GM04503 (cell line): ENCODE data around the gene FTCD.
"Not testable (repeated sequence)": the region's sequence is repeated elsewhere in the genome, so short reads cannot be mapped to it uniquely, and the experiment has no call there.

Source experiments
- DNase-seq: peaks from one replicate; pipeline ENCODE4 v3.0.0-alpha.2; 2012; ENCODE audit warnings: low read depth

Gene FTCD

DNA sequence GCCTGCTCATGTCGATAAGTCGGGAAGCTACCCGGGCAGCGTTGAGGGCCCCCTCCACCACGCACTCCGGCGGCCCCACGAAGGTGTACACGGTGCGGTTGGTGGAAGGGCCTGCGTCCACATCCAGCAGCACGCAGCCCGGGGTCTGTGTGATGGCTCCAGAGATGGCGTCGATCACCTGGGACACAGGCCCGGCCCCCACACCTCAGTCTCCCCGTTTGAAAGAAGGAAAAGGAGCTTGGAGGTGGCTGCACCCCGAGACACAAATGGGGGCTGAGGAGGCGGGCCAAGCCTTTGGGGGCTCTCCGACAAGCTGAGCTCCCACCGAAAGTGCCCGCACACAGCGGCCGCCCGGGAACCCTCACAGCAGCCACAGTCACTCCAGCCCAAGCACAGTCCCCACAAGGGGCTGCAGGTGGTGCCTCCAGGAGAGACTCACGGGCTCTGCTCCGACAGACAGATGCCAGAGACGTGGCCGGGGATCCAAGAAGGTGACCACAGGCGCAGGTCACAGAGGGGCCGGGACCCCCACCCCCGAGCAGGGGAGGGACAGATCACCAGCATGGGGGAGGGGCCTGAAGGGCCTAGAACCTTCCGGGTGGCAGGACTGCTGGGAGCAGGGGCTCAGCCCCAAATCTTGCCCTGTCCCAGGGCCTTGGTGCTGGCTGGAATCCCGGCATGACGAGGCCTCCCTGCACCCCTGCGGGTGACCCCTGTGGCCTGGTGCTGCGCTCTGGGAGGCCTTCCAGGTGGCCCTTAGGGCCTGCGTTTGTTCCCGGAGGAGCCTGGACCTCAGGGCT is 1.0 kb downstream of the FTCD start:
- DNase-seq = no peak

DNA sequence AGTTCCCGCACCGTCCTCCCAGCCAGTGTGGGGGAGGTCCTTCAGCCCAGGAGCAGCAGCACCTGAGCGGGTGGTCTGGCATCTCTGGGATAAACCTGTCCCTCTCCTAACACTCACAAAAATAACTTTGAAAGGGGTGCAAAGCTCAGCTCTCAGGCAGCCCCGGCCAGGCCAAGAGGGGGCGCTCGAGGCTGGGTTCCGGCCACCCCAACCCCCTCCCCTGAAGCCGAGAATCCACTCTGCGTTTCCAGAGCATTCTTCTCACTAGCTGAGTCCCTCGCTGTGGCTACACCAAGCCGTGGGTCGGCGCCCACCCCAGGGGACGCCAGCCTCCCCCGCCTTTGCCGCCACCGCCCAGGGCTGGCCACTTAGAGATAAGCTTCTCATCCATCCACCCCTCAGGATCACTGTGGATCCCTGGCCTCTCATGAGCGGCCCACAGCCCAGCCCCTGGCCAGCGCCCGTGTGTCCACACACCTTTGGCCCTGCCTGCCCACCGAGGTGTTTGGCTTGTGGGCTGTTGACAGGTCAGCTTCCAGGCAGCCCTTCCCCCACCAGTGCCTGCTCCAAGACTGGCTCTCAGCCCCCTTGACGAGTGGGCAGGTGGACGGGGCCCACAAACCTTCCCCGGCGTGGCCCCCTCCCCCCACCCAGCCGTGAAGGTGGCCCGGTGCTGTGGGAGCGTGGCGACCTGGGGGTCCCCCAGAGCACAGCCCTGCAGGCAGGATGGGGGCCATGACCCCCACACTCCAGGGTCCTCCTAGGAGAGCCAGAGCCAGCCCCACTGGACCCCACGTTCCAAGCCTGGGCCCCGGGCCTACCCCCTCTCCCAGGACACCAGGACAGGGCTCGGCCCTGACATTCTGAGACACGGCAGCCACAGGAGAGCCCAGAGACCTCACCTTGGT is 1.9 kb downstream of the FTCD start:
- DNase-seq = no peak

DNA sequence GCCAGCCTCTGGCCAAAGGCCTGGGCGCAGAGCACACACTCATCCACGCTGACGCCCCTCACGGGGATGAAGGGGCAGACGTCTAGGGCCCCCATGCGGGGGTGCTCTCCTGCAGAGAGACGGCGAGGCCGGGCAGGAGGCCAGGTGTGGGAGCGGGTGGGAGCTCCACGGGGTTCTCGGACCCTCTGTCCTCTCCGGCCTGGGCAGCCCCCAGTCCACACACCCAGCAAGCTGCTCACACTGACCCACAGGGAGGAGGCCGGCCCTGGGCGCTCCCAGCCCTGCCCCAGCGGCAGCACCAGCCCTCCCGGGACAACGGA is 2.5 kb downstream of the FTCD start:
- DNase-seq = no peak

DNA sequence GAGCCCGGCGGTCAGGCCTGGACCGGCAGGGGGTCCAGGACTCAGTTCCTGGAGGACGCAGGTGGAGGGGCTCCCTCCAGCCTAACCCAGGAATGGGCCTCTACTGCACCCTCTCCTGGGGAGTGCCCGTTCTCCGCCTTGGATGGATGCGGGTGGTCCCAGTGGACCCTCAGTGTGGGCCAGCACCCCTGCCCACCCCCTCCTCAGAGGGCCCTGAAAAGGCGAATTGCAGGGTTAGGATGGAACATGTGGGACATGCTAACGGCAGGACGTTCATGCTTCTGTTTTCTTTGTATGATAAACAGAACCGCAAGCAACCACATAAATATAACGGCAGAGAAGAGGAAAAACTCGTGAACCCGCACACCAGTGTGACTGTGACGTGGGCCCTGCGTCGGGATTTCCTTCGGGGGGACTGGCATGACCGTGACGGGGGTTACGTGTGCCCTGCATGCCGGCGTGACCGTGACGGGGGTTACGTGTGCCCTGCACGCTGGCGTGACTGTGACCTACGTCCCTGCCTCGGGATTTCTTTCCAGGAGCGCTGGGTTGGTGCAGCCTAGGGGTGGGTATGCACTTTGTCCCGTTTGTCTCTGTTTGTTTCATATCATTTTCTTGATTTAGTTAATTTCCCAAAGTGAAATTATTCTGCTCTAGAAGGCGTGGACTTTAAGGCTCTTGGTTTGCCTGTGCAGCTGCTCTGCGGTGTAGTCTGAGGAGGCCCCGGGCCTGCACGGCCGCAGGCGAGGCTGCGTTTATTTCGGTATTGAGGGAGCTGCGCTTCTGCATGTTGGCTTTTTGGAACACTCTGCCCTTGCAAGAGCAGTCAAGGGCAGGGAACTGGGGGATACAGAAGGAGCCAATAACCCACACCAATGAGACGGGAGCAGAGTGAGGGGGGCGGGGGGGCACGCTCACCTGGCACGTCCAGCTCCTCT is 3.1 kb downstream of the FTCD start:
- no peak for DNase-seq

DNA sequence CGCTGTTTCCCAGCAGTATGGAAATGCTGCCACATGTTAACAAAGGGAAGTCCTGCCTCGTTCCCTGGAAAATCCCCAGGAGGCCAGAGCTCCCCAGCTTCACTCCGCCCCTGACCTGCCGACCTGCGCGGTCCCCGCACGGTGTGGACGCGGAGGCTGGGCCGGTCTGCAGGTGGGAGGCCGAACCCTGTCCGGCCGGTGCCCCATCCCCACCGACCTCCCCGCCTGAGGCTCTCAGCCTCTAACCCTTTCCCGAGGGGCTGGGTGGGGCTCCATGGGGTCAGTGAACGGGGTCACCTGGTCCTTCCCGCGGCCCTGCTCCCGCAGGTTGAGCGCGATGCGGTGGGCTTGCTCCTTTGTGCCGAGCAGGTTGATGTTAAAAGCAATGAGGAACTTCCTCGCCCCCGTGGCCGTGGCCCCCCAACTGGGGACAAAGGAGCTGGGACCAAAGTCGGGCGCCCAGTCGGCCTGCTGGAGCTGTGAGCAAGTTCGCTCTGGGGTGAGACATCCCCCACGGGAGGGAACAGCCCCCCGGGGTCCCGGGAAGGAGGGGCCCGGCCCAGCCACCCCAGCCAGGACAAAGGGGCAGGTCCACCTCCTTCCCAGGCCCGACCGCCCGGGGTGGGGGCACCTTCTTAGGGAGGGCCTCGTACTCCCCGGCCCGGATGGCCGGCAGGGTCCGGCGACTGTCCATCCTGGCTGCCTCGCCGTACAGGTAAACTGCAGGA is 4.0 kb downstream of the FTCD start:
- DNase-seq = no peak

DNA sequence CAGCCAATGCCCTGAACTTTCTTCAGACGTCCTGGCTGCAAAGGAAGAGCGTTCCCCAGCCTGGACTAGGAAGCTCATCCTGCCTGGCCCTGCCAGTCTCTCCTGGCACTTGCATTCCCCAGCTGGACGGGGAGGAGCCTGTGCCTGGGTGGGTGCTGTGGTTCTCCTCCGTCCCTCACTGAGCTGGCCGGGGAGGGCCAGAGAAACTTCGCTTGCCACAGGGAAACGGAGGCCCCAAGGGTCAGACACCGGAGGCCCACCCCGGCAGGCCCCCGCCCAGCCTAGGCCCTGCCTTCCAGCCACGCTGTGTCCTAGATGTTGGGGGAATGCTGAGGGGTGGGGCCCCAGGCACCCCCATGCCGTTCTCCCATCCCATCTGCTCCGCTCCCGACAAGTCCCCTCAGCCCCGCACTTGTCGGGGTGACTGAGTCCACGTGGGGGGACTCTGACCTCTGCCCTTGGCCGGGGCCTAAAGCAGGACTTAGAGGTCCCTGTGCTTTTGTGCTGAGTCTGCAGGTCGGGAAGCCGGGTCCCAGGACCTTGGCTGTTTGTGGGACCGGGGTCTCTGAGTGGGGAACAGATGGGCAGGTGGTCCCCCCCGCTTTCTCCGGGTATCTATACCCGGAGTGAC is 4.8 kb downstream of the FTCD start:
- no peak for DNase-seq

DNA sequence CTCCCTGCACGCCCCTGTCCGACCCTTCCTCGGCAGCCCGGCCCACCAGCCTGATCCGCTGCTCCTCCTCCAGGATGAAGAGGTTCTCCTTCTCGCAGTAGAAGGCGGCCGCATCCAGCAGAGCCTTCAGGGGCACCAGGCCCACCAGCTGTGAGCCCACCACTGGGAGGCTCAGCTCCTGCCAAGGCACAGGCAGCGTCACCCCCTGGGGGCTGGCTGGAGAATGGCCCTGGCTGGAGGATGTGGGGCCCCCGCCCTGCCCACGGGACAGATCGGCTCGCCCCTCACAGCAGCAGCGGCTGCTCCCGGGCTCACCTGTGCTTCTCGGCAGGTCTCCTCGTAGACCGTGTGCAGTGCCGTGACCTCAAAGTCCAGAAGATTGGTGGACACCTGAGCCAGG is 5.3 kb downstream of the FTCD start:
- DNase-seq = no peak

DNA sequence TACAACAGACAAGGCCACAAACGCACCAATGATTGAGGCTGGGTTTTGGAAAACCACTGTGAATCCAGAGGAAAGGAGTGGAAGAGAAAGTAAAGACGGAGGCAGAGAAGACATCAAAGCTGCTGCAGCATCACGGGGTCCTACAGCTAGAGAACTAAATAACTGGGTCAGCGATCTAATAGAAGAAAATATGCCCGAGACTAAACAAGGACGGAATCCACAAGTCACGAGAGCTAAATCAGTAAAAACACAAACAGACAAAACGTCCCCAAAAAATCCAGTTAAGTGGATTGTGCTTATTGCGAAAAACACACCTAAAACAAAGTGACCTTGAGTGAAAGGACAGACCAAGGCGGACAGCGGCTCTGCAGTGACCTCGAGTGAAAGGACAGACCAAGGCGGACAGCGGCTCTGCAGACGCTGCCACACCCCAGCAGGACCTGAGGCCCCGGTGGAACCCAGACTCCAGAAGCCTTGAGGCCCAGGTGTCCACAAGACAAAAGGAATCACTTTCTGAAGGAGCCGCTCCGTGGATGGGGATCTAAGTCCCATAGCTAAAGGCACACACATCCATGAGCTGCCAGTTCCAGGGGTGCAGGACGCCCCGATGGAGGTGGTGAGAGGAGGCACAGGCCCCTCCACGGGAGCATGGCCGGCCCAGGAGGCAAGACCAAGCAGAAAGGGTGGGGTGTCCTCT is 6.0 kb downstream of the FTCD start:
- no peak for DNase-seq

DNA sequence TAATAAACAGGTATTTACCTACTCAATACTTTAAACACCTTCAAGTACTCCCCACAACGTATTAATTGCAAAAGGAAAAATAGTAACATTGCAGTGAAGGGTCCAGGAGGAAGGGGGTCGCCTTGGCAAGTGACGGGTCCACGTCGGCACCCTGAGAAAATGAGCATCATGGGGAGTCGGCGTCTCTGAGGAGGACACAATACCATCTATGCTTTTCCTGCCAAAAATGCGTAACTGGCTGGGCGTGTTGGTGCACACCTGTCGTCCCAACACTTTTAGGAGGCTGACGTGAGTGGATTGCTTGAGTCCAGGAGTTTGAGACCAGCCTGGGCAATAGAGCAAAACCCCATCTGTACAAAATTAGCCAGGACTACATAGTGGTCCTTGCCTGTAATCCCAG is 7.3 kb downstream of the FTCD start:
- DNase-seq = no peak

DNA sequence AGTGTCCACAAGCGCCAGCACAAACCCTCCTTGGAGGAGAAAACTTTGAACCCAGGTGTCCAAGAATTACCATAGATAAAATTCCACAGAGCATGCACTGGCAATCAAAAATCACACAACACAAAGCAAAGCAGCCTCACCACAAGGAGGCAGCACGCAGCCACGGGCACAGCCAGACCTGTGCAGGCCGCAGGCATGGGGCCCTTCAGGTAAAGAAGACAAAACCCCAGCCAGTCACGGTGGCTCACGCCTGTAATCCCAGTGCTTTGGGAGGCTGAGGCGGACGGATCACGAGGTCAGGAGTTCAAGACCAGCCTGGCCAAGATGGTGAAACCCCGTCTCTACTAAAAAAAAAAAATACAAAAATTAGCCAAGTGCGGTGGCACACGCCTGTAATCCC is 8.0 kb downstream of the FTCD start:
- DNase-seq = not testable (repeated sequence)

DNA sequence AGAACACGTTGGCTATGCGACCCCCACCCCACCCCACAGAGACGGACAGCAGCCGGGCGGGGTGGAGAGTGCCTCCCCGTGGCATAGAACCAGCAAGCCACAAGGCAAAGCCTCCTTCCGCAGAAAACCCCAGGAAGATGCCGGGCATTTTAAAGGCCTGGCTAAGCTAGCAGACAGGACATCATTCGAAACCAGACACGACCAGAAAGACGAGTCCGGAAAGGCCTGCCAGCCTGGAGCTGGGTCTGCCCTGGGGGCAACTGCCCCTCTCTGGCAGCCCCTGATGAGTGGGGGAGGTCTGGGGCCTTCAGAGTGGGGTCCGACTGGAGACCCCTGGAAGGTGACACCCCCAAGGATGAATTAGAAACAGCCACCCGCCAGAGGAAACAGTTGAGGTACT is 8.5 kb downstream of the FTCD start:
- DNase-seq = no peak

DNA sequence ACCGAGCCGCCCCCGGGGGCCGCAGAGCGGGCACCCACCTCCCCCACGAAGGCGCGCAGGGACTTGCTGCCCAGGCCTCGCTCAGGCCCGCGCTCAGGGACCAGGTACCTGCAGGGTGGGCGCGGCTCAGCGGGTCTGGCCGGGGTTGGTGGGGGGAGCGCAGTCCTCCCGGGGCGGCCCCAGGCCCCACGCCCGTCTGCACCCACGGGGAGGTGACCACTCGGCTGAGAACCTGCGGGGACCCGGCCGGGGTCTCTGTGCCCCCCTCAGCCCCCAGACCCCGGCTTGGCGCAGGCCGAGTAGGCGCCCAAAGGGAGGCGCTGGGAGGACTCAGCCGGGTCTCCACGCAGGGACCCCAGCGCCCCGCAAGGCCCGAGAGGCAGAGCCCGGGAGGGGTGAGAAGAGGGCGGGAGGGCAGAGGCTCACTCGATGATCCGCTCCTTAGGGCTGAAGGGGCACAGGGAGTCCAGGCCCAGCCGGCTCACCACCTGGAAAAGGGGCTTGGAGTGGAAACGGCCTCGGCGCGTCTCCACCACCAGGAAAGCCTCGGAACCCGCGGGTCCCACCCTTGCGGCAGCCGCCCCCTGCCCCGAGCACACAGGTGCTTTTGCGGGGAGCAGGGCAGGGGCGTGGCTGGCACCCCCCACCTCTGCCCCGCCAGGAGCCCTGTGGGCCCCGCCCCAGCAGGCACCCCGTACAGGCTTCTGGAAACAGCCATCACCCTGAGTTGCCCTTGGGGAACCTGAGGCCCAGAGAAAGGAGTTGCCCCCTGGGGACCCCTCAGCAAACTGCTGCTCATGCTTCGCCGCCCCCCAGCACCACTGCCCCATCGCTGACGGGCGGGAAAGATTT is 9.3 kb downstream of the FTCD start:
- DNase-seq = no peak

DNA sequence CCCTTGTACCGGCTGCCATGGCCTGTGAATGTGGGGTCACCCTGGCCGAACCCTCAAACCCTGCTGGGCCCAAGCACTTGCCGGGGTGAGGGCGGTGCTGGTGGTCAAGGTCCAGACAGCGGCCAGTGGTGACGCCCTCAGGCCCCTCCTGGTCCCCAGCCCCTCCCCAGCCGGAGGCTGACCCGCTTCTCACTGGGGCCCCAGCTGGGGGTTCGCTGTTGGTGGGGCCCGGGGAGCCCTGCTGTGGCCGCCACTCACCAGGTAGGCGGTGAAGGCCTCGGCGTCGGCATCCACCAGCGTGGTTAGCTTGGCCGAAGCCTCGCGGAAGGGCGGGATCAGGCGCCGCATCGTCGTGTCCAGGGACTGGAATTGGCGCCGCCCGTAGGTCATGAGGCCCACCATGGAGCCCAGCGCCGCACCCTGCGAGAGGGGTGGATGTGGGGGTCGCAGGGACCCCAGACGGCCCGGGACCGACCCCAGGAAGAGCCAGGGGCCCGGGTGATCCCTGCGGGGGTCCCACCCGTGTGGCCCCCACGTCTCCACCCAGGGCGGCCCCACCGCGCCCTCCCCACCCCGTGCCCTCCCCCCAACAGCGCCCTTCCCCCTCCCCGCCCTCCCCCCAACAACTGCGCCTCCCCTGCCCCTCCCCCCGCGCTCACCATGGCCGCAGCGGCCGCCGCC is 10.1 kb downstream of the FTCD start:
- no peak for DNase-seq

DNA sequence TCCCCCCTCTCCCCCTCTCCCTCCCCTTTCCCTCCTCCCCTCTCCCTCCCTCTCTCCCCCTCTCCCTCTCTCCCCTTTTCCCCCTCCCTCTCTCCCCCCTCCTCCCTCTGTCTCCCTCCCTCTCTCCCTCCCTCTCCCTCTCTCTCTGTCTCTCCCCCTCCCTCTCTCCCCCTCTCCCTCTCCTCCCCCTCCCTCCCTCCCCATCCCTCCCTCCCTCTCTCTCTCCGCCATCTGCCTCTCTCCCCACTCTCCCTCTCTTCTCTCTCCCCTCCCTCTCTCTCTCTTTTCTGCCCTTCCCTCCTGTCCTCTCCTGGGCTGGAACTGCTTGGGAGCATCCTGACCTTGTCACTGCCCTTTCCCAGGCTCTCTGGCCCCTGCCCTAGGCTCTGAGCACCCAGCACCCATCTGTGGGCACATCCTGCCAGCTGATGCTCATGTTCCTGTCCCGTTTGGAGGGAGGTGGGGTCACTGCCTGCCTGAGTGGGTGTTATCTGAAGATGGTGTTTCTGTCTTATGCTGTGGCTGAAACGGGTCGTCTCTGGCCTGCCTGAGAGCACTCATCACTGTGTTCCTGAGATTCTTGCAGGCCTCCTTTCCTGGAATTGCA is 10.8 kb downstream of the FTCD start:
- DNase-seq = no peak

DNA sequence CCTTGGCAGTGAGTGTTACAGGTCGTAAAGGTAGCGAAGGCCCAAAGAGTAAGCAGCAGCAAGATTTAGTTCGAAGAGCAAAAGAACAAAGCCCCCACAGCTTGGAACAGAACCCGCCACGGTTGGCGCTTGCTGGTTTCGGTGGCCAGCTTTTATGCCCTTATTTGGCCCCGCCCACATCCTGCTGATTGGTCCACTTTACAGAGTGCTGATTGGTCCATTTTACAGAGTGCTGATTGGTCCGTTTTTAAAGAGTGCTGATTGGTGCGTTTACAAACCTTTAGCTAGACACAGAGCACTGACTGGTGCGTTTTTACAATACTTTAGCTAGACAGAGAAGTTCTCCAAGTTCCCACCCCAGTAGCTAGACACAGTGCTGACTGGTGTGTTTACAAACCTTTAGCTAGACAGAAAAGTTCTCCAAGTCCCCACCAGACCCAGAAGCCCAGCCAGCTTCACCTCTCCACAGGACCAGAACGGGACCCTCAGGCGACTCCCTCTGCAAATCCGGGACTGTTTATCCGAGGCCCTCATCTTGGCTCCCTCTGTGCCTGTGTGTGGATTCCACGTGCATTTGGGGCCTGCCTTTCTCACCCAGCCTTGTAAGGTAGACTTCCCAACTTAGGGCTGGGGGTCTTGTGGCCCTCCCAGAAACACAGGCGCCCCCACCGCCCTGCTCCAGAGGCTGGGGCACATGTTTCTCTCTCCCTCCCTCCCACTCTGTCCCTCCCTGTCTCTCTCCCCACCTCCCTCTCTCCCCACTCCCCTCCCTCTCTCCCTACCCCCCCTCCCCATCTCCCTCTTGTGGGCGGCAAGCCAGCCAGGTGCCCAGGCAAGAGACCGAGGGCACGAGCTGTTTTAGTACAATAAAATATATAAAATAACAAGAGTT is 12.6 kb downstream of the FTCD start:
- DNase-seq = no peak

DNA sequence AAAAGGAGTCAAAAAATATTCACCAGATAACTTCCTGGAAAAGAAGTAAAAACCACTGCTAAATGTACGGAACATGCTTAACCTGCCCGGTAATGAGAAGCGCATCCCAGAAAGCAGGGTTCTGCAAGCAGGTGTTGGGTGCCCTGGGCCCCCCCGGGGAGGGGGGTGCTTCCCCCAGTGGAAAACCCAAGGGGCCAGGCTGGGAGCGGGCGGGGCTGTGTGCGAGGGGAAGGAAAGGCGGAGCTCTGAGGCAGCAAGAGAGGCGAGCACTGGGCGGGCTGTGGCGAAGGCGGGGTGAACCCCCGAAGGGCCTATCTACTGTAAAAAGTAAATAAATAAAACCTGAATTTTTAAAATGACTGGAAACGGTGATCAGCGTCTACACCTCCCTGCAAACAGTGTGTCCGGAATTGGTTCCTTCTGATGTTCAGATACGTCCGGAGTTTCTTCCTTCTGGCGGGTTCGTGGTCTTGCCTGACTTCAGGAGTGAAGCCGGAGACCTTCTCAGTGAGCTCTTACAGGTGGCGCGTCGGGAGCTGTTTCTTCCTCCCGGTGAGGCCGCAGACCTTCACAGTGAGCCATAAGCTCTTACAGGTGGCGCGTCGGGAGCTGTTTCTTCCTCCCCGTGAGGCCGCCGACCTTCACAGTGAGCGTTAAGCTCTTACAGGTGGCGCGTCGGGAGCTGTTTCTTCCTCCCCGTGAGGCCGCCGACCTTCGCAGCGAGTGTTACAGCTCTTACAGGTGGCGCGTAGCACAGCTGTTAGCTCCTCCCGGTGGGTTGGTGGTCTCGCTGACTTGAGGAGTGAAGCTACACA is 13.4 kb downstream of the FTCD start:
- no peak for DNase-seq
